Activated effector memory CD4-positive, alpha-beta T cell treated with anti-CD3 and anti-CD28 coated beads, Interleukin-2, amount 50 U/mL, for 16 hours (primary cell): Measurements from ENCODE around the gene SPAG16.

Source experiments
- DNase-seq: peaks from one replicate; pipeline ENCODE4 v3.0.0-alpha.2; 2020

SPAG16 gene

GRCh38 chr2:214196260-214196659 lies 912.0 kb downstream of the SPAG16 start:
- no peak for DNase-seq

DNA sequence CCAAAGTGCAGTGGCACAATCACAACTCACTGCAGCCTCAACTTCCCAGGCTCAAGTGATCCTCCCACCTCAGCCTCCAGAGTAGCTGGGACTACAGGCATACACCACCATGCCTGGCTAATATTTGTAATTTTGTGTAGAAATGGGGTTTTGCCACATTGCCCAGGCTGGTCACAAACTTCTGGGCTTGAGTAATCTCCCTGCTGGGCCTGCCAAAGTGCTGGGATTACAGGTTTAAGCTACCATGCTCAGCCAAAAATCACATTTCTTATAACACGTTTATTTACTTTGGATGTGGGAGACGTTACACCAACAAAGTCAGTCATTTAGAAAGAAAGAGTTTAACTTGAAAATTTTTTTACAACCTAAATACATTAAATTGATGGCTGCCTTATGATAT lies 917.6 kb downstream of the SPAG16 start:
- DNase-seq, result no peak

DNA sequence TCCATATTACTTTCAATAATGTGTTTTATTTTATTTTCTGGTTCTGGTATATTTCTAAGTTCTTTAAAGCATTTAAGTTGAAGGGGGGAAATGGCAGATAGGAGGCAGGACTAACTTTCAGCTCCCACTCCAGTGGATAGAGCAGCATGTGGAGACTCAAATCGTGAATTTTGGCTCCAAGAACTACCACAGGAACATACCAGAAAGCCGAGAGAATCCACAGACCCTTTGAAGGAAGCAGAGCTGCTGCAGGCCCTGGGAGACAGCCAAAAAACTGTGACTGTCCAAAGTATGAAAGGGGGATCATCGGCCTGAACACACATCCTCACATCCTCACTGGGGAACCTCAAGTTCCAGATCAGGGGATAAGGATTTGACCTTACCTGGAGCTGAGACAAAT lies 919.0 kb downstream of the SPAG16 start:
- DNase-seq, result no peak

DNA sequence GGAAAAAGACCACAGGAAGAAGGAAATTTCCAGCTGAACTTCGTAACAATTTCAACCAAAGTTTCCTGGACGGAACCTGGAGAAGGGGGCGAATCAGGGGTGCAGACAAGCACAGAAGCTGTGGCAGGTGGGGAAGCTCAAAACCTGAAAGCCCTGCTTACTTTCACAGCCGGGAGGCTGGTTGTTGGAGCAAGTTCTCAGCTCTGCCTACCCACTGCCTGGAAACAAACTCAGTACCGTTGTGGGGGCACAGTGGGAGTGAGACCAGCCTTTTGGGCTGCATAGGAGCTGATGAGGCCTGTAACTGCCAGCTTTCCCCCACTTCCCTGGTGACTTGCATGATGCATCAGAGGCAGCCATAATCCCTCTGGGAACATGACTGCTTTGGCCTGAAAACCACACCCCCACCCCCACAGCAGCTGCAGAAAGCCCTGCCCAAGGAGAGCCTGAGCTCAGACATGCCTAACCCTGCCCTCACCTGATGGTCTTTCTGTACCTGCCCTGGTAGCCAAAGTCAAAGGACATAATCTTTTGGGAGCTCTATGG lies 919.6 kb downstream of the SPAG16 start:
- no peak for DNase-seq

- DNase-seq, result no peak
These were observed 930.8 kb downstream of the SPAG16 start for GRCh38 chr2:214215107-214215506.

DNA sequence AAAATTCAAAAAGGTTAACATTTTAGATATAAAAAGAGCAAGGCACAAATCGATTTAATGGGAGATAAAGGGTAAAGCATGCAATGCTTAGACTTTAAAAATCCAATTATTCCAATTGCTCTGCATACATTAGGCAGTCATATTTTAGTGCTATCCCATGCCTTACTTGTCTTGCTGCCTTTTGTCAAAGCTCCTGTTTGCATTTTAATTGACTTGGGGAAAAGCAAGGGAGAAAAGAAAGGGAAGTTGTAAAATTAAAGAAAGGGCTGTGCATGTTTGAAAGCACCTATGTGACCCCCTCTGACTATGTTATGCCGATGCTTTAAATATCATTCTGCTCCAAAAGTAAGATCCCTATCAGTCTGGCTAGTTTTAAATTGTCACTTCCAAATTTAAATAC lies 932.9 kb downstream of the SPAG16 start:
- no peak for DNase-seq

- DNase-seq, result no peak
These were observed 933.3 kb downstream of the SPAG16 start for GRCh38 chr2:214217599-214217998.

DNA sequence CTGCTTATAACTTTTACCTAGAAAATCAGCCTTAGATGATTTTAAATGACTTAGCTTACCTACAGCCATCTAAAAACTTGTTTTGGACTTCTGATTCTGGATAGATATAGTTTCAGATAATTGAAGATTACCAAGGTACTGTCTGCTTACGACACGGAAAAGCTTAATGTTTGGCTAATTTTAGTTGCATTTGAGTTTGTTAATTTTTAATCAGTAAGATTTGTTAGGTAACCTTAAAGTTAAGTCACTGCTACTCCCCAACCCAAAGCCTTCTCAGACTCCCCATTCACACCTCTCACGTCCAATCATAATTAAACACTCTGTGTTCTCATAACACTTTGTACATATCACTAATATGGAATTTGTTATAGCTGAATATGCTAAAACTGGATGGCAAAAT lies 936.0 kb downstream of the SPAG16 start:
- no peak for DNase-seq

- DNase-seq, result no peak
These were observed 941.8 kb downstream of the SPAG16 start for GRCh38 chr2:214226061-214226460.

DNA sequence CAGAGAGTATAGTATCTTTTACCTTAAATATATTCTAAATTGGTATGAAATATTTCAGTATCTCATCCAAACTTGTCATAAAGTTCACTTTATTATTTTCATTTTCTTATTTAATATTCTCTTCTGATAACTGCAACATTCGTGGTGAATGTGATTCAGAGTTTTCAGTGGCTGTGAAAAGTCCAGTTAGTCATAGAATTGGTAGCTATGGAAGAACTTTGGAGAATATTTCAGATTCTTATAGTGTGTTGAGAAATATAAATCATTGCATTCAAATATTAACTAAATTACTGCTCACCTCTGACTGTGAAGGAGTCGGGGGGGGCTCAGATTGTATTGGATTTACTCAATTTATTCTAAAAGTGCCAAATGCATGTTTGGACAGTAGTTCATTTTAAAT lies 948.0 kb downstream of the SPAG16 start:
- DNase-seq, result no peak

DNA sequence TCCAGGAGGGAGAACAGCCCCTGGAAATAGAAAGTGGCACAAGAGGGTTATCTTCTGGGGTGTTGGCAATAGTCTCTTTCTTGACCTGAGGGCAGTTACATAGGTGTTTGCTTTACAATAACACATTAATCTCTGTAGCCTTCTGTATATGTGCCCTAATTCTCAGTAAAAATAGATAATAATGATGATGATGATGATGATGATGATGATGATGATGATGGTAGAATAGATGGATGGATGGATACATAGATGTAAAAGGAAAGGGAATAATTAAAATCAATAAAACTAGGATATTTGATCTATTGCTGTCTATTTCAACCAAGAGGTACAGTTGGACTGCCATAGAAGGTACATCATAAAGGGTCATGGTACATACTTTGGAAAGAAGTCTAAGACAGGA lies 948.9 kb downstream of the SPAG16 start:
- no peak for DNase-seq

DNA sequence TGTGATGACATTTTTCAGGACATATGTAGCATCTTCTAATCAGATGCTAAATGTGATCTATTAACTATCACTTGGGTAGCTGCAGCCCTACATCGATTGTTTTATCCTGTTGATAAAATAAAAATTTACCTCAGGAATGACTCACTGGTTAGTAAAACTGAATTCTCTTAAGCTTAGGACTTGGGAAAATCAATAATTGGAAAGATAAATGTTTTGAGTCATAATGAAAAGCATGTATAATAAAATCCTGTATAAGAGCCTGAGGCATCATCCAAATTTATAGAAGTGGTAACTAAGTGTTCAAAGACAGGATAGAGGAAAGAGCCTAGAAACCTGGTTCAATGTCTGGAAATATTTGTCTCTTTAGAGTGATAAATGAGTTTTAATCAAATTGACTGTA lies 958.5 kb downstream of the SPAG16 start:
- DNase-seq, result no peak

- DNase-seq, result no peak
These were observed 960.6 kb downstream of the SPAG16 start for GRCh38 chr2:214244847-214245246.

- no peak for DNase-seq
These were observed 962.2 kb downstream of the SPAG16 start for GRCh38 chr2:214246417-214246816.

- DNase-seq, result no peak
These were observed 963.3 kb downstream of the SPAG16 start for GRCh38 chr2:214247531-214247930.

- no peak for DNase-seq
These were observed 970.8 kb downstream of the SPAG16 start for GRCh38 chr2:214255046-214255445.

DNA sequence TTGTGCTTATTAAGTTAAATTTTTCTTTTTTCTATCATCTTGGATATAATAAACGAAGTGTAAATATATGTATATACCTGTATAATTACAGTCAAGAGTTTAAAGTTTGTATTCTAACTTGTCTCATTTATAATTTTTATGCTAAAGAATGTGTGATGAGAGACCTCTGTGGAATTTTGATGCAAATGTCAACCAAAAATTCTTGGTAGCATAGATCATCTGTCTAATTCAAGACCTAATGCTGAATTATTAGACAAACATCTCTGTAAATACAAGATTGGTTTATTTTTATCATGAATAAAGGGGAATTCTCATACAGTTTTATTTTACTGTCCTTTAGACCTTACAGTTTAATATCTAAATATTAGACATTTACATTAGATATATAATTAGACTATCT lies 977.4 kb downstream of the SPAG16 start:
- no peak for DNase-seq

DNA sequence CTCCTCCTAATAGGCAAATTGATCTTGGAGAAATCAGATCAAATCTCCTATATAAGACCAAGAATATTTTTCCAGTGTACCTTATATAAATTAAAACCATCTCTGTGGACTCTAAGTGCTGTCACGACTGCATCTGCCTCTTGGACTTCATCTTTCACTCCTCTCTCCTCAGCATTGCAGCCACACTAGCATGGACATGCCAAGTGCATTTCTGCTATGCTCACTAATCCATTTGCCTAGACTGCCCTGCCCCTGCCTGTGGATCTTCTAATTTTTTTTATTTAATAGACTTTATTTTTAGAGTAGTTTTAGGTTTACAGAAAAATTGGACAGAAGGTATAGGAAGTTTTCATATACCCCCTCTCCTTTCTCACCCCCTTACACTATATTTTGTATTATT lies 979.9 kb downstream of the SPAG16 start:
- DNase-seq, result no peak

DNA sequence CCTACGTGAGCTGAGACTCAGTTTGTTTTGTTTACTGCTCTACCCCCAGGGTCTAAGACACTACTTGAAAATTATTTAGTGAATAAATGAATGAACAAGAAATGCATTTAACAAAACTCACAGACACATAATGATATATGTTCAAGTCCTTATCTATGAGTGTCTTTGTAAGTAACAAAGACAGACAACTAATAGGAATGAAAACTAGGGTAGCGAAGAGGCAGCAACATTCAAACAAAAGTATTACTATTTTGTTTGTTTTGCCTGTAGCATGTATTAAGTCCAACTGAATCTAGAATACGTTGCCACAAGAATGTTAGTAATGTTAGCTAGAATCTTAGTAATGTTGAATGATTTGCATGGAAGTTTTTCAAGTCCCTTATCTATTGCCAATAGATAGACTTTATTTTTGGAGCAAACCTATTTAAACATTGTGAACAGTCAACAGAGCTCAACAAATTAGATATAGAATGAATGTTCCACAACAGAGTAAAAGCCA lies 981.8 kb downstream of the SPAG16 start:
- no peak for DNase-seq

DNA sequence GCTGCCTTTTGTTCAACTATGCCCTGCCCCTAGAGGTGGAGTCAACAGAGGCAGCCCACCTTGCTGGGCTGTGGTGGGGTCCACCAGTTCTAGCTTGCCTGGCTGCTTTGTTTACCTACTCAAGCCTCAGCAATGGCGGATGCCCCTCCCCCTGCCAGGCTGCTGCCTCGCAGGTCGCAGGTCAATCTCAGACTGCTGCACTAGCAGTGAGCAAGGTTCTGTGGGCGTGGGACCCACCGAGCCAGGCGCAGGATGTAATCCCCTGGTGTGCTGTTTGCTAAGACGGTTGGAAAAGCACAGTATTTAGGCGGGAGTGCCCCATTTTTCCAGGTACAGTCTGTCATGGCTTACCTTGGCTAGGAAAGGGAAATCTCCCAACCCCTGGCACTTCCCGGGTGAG lies 993.6 kb downstream of the SPAG16 start:
- no peak for DNase-seq

DNA sequence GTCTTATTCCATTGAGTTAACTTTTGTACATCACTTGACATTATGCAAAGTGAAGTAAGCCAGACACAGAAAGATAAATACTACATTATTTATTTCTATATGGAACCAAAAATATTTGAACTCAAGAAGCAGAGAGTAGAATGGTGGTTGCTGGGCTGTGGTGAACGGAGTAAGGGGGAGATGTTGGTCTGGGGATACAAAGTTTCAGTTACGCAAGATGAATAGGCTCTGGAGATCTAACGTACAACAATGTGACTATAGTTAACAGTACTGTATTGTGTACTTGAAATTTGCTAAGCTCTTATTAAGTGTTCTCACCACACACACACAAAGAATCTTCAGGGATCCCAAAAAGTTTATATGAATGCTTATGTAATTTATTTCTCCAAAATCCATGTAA lies 1001.7 kb downstream of the SPAG16 start:
- no peak for DNase-seq

GRCh38 chr2:214293593-214293992 lies 1009.3 kb downstream of the SPAG16 start:
- DNase-seq, result no peak

DNA sequence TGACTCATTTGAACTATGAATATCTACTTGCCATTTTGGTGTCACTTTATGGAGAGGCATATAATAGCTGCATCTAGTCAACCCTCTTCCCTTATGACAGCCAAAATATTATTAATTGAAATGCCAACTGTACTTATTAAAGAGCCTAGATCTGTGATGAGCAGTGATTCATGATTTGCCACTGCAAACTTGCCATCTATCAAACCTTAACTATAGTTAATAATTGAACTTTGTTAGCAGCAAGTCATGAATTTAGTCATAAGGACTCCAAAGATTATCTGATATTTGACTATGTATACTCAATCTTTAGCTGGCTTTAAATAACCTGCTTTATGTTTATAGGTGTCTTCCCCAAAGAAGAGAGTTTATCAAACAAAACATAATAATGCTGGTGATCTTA lies 1010.2 kb downstream of the SPAG16 start:
- DNase-seq, result no peak

DNA sequence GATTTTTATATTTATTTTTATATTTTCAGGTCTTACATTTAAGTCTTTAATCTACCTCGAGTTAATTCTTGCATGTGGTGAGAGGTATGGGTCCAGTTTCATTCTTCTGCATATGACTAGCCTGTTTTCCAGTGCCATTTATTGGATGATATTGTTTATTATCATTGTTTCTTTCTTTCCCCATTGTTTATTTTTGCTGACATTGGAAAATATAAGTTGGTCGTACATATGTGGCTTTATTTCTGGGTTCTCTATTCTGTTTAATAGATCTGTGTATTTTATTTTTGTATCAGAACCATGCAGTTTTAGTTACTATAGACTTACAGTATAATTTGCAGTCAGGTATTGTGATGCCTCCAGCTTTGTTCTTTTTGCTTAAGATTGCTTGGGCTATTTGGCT lies 1013.2 kb downstream of the SPAG16 start:
- DNase-seq, result no peak

DNA sequence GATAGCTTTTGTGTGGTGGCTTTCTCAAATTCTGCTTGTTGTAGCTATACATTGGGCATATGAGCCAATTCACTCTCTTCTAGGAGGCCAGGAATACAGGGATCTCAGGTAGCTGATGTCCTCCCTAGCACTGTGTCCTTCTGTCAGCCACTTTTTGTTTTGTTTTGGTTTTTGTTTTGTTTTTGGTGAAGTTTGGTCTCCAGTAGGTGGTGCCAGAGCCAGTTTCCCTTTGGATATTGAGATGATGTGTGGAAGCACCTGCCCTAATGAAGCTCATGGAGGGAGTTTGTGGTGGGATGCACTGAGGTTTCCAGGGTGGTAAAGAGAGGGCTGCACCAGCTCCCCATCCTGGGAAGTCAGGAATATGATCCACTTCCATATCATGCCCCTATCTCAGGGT lies 1026.1 kb downstream of the SPAG16 start:
- DNase-seq, result no peak

- no peak for DNase-seq
These were observed 1026.8 kb downstream of the SPAG16 start for GRCh38 chr2:214311031-214311533.
